Activated T-helper 1 cell treated with Interleukin-2 at 50 U/mL for 16 hours (primary cell): ENCODE data around the gene DBP.

Experiments used
- DNase-seq: peaks from one replicate; pipeline ENCODE4 v3.0.0-alpha.2; 2020; ENCODE audit warnings: low read depth

Gene DBP

DNA sequence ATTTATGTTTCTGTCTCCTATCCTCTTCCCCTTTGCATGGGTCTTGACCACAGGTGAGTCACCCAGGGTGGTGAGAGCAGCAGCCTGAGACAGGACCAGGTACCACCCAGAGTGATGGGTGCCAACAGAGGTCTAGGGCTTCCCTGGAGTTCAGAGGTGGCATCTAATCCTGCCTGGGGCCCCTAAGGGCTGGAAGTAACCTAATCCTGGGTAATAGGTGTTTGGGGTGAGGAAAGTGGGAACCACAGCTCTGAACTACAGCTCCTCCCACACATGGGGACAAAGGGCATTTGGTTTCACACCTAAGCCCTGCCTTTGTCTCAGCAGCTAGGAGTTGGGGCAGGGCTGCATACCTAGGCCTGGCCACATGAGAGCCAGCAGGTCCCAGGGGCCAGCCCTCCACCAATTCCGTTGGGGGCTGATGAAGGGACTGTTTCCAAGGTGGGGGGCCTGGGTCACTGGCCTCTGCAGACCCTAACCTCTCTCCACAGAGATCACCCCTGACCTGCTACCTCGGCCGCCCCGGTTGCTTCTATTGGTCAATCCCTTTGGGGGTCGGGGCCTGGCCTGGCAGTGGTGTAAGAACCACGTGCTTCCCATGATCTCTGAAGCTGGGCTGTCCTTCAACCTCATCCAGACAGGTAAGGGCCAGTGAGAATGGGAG, 9.8 kb downstream of the DBP start:
- no peak for DNase-seq

DNA sequence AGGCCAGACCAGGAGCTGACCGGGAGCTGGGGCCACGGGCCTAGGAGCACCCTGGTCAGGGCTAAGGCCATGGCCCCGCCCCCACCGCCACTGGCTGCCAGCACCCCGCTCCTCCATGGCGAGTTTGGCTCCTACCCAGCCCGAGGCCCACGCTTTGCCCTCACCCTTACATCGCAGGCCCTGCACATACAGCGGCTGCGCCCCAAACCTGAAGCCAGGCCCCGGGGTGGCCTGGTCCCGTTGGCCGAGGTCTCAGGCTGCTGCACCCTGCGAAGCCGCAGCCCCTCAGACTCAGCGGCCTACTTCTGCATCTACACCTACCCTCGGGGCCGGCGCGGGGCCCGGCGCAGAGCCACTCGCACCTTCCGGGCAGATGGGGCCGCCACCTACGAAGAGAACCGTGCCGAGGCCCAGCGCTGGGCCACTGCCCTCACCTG, 11.3 kb downstream of the DBP start:
- DNase-seq = no peak

GRCh38 chr19:48624791-48625723, 12.1 kb downstream of the DBP start:
- no peak for DNase-seq

DNA sequence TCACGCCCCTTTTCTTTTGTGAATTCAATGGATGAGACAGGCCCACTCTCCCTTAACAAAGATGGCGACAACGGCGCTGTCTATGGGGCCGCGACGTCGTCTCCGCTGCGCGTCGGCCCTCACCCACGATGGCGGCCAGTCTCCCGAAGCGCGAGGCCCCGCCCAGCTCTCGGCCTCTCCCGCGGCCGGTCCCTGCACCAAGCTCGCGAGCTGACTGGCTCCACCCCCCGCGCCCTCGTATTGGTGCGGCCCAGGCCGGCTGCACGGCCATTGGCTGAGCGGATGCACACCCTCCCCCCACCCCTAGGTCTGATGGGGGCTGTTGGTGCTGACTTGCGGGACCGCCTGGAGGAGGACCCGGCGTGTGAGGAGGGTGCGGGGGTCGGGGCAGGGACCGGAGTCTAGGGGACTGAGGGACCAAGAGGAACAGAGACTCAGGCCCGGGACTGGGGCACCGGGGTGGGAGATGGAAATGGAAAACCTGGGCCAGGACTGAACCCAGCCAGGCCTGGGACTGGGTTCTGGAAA, 13.0 kb downstream of the DBP start:
- DNase-seq = peak; percentile 92

DNA sequence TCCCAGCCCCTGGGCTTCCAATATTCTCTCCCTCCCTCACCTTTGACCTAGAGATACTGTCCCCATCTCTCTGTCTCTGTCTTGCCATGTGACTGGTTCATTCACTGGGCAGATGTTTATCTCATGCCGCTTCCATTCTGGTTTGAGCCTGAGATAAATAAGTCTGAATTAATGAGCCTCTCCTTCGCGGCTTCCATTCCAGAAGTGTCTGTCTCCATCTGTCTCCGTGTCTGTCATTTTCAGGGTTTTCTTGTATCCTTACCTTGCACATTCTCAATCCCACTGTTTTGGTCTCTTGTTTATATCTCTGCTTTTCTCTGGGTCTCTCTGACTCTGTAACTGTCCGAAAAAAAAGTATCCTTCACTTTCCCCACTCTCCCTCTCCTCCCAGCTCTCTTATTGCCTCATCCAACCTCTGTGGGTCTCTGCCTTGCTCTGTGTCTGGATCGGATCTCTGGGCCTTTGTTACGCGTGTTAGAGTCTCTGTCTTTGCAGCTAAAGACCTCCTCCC, 13.6 kb downstream of the DBP start:
- no peak for DNase-seq

DNA sequence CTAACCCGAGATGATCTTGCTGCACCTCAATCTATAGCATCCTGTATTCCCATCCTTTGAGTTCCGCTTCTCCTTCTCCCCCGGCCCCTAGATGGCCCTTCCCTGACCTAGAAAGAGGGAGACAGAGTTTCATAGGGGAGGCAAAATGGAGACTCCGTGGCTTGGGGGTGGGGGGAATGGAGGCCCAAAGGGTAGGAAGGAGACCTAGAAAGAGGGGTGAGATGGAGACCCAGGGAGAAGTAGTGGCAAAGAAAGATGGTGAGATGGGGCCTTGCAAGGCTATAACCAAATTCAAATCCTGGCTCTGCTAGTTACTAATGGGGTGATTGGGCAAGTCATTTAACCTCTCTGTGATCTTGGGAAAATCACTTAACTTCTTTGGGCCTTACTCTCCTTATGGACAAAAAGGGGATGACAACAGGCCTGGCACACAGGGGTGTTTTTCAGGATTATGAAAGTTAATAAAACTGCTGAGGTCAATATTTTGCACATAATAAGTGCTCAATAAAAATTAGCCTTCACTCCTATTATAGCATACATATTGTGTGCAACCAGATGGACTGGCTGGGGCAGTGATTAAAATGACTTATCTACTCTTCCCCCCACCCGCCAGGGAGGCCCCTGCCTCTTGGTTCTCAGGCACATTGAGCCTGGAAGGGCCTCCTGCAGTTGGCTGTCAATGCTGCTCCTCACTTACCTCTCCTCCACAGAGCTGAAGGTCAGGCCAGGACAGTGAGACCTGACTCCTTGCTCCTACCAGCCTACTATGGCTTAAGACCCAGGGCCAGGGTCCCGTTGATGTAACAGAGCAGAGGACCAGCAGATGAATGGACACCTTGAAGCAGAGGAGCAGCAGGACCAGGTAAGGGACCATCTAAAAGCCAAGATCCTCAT, 17.2 kb downstream of the DBP start:
- DNase-seq = no peak

- DNase-seq = peak; percentile 95
These were observed 18.1 kb downstream of the DBP start, which contains the start of the genes RPL18 and SPHK2 for GRCh38 chr19:48618916-48619691. Gene RPL18, minus strand, starts transcription at chr19:48619178. Its CDS starts 35 bp downstream, at chr19:48619143. Gene SPHK2, plus strand, starts transcription at chr19:48619506. Its CDS starts 1,009 bp downstream, at chr19:48620515.

DNA sequence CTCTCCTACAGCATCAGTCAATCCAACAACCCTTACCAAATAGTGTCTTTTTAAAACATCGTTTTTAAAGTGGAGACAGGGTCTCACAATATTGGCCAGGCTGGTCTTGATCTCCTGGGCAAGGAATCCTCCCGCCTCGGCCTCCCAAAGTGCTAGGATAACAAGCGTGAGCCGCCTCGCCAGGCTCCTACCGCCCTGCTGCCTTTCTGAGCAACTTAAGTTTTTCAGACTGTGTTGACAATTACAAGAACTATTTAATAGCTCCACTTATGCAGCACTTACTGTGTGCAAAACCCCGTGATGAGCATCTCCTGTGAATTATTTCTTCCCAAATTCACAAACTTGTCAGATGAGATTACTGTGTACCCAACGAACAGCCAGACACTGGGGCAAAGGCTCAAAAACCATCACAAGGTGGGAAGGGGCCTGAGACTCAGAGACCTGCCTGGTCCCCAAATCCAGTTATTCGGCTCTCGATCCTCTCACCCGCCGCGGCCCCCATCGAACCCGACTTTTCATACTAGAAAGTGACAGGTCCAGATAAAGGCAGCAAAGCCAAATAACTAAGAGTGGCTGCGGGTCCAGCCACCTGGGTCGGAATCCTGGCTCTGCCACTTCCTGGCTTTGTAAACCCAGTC, 18.8 kb downstream of the DBP start:
- DNase-seq = no peak

GRCh38 chr19:48617146-48617937, 19.8 kb downstream of the DBP start:
- DNase-seq = no peak

- DNase-seq = no peak
These were observed 20.6 kb downstream of the DBP start for GRCh38 chr19:48616491-48617056.

DNA sequence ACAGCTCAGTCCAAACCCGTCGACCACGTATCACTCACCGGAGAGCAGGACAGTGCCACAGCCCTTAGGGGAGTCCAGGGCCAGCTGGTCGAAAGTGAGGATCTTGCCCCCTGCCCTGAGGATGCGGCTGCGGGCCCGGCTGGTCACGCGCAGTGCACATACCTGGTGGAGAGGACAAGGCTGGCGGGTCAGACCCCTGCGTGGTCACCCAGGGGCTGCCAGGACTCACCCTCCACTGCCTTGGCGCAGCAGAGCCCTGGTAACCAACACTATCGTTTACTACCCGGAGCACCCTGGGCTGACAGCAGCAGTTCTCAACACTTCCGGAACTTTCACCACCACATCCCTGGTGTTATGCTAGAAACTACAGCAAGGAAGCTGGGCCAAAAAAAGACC, 21.1 kb downstream of the DBP start:
- no peak for DNase-seq

- no peak for DNase-seq
These were observed 21.7 kb downstream of the DBP start for GRCh38 chr19:48615231-48616040.

- no peak for DNase-seq
These were observed 22.5 kb downstream of the DBP start, which contains the start of gene FAM83E for GRCh38 chr19:48614436-48615230. Gene FAM83E, minus strand, starts transcription at chr19:48615076. Its CDS starts 1,704 bp downstream, at chr19:48613372.

- DNase-seq = no peak
These were observed 23.2 kb downstream of the DBP start for GRCh38 chr19:48613852-48614435.

DNA sequence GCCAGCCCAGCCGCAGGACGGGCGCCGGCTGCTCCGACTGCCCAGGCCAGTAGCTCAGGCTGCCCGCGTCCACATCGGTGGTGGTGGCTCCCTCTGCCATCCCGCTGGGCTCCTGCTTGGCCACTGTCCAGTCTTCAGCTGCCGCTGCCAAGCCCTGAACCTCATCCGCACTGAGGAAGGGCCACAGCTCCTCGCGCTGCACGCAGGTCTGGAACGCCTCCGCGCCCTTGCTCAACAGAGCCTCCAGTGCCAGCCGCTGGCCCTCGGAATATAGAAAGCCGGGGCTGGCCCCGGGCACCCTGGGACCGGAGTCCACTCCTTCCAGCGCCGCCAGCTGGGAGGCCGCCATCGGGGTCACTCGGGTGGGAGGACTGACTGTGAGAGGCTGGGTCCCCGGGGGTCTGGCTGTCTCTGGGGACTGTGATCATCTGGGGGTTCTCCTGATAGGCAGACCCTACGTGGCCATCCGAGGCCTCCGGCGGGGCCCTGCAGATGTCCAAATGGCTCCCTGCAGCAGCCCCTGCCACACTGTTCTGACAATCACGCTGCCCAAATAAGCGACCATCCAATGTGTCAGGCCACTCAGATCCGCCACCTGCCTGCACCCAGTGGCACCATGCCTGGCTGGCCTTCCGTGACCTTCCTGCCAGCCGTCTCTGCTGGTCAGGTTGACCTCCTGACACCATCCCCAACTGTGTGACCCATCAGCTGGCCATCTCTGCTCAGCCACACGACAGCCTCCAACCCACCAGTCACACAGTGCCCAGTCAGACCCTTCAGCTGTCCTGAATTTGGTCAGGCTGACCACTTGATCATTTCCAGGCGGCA, 23.9 kb downstream of the DBP start:
- no peak for DNase-seq

DNA sequence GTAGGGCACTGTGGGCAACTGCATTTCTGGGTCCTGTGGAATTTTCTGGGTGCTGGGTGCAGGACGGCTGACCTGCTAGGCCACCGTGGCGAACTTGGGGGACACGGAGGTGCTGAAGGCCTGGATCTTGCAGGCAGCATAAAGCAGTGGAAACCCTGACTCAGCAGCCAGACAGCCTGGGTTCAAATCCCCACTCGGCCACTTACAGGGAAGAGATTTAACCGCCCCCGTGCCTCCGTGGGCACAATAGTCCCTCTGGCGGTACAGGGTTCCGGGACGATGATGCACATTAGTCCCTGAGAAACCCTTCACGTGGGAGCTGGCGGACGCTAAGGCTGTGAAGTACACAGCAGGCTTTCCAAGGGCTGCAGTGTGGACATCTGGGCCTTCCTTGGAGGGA, 25.3 kb downstream of the DBP start:
- no peak for DNase-seq
